K562 (cell line): ENCODE measurements around the gene IRF3. TPM values are rescaled to one million over a fixed set of nuclear protein-coding genes. Genes with fewer than 3 reads are reported as not detected.

Experiments used
- ATAC-seq: fragments of 200-7000 bp; cut with Tn5 transposase; 3 replicates; pipeline ENCODE4 v1.9.1; 2020; ENCODE audit warnings: moderate library complexity
- BruUV-seq: library from RNA; stranded (reverse); fragments of 400-500 nt; replicated peaks from 2 replicates; lab custom pipeline; 2021; lab: Mats Ljungman, UMichigan
- CTCF ChIA-PET: fragments of 300-600 bp; formaldehyde crosslinking; extraction: SDS; loops from one replicate; lab custom pipeline; 2021; ENCODE audit warnings: low intra/inter-chr PET ratio; lab: Yijun Ruan, JAX
- POLR2A ChIA-PET: fragments of 300-600, 350-650 bp; sonication (Branson Sonifier 250); formaldehyde crosslinking; extraction: SDS; loops from one replicate; lab custom pipeline; 2021; ENCODE audit warnings: antibody characterized with exemption, inconsistent platforms; lab: Yijun Ruan, JAX
- DNase-seq, 4 experiments: peaks; one replicate each; pipeline versions ENCODE4 v3.0.0 to v3.0.0-alpha.2; 2011 to 2018; ENCODE audit warnings: low spot score in 3 of 4, mixed read lengths in 3 of 4; ENCODE audit errors: extremely low read depth in 1 of 4
- FAIRE-seq: peaks from 2 replicates; lab custom pipeline; 2011; peaks lifted over from hg19 to GRCh38; lab: Jason Lieb, UNC
- H2AFZ ChIP-seq: 2 replicates; pipeline ENCODE4 v1.6.0; 2011; ENCODE audit warnings: low read depth, low read length, control low read depth, inconsistent platforms
- H3K27ac ChIP-seq: fragments of 200-600 bp; 3 replicates; pipeline ENCODE4 v1.8.0; 2011; ENCODE audit warnings: low read depth, mild to moderate bottlenecking, control low read depth, inconsistent platforms, low read length, moderate library complexity, mixed read lengths; ENCODE audit errors: extremely low read depth
- H3K27me3 ChIP-seq, 2 experiments: fragments of 300-600 bp in 1 of 2; 2 replicates in 1 of 2; 3 replicates in 1 of 2; pipeline versions ENCODE4 v1.6.0 to v1.8.0; 2011; ENCODE audit warnings: inconsistent platforms in 2 of 2, low read length in 2 of 2, mild to moderate bottlenecking in 1 of 2, mixed read lengths in 1 of 2, moderate library complexity in 1 of 2; ENCODE audit not compliant: control insufficient read depth in 2 of 2, insufficient read depth in 2 of 2
- H3K36me3 ChIP-seq: fragments of 300-600 bp; 3 replicates; pipeline ENCODE4 v1.8.0; 2011; ENCODE audit warnings: mild to moderate bottlenecking, low read length, inconsistent platforms; ENCODE audit not compliant: control insufficient read depth, insufficient read depth
- H3K4me1 ChIP-seq, 2 experiments: fragments of 200-600 bp in 1 of 2; replicated peaks in 1 of 2; 2 replicates in 1 of 2; 3 replicates in 1 of 2; pipeline versions ENCODE4 v1.5.1 to v1.8.0; 2011; ENCODE audit warnings: inconsistent platforms in 2 of 2, low read length in 2 of 2, mild to moderate bottlenecking in 1 of 2, mixed read lengths in 1 of 2, moderate library complexity in 1 of 2; ENCODE audit not compliant: control insufficient read depth in 2 of 2, insufficient read depth in 2 of 2
- H3K4me2 ChIP-seq: 2 replicates; pipeline ENCODE4 v1.6.1; 2011; ENCODE audit warnings: low read length, control low read depth, inconsistent platforms, mixed read lengths; ENCODE audit not compliant: insufficient read depth
- H3K4me3 ChIP-seq: fragments of 200-600 bp; sonication (generic), shearing (Covaris generic); 2 replicates; pipeline ENCODE4 v1.5.1; 2016; ENCODE audit warnings: control low read depth, inconsistent platforms
- H3K79me2 ChIP-seq: fragments of 200-600 bp; 3 replicates; pipeline ENCODE4 v1.8.0; 2011; ENCODE audit warnings: low read length, inconsistent platforms; ENCODE audit not compliant: control insufficient read depth, insufficient read depth
- H3K9ac ChIP-seq, 2 experiments: 2 replicates each; pipeline versions ENCODE4 v1.6.0 to v1.6.1; 2011; ENCODE audit warnings: low read depth in 2 of 2, low read length in 2 of 2, control low read depth in 1 of 2, inconsistent platforms in 1 of 2, mild to moderate bottlenecking in 1 of 2, mixed read lengths in 1 of 2; ENCODE audit not compliant: insufficient read depth in 1 of 2
- H3K9me1 ChIP-seq: one replicate; pipeline ENCODE4 v1.6.0; 2011; ENCODE audit warnings: inconsistent platforms, mild to moderate bottlenecking, low read length, moderate library complexity; ENCODE audit not compliant: control insufficient read depth, insufficient read depth
- H3K9me3 ChIP-seq: replicated peaks from 2 replicates; pipeline ENCODE4 v1.5.1; 2011; ENCODE audit warnings: low read depth, low read length, inconsistent platforms; ENCODE audit not compliant: control insufficient read depth, insufficient read depth
- H4K20me1 ChIP-seq: replicated peaks from 2 replicates; pipeline ENCODE4 v1.6.1; 2011; ENCODE audit warnings: low read length, inconsistent platforms, mixed read lengths; ENCODE audit not compliant: control insufficient read depth, insufficient read depth
- E2F3 ChIP-seq: fragments of 250-450 bp; sonication (Bioruptor Pico); IDR thresholded peaks from 2 replicates; pipeline ENCODE4 v1.4.0; 2020; ENCODE audit warnings: mild to moderate bottlenecking
- RBFOX2 ChIP-seq: fragments of 200-400 bp; formaldehyde crosslinking; IDR thresholded peaks from 2 replicates; pipeline ENCODE4 v1.6.1; 2017; ENCODE audit warnings: low read depth, mild to moderate bottlenecking, low read length, moderate library complexity
- WGBS: fragments of 100-300 bp; shearing (Covaris generic); methylation state at CpG from one replicate; pipeline ENCODE4 v1.1.6; 2016; ENCODE audit warnings: low coverage, mixed read lengths; ENCODE audit not compliant: insufficient coverage; ENCODE audit errors: missing lambda C conversion rate; 5-methylcytosine and 5-hydroxymethylcytosine counted together
- in situ Hi-C: fragments of 300-500 bp; cut with MboI; formaldehyde crosslinking; loops from 4 replicates; pipeline ENCODE4 v1.15.0; 2018; ENCODE audit warnings: inconsistent platforms, mixed read lengths
- intact Hi-C: fragments of 100-400 bp; cut with micrococcal nuclease; formaldehyde crosslinking; loops from 2 replicates; pipeline ENCODE4 v1.14.2; 2022
- polyA plus RNA-seq, 8 experiments: library from polyadenylated mRNA; depleted of rRNA in 4 of 8; stranded (reverse) in 5 of 8; unstranded in 3 of 8; fragments of >200 nt; fragmentation: Nextera tagmentation in 2 of 8; fragmentation: Illumina TruSeq in 1 of 8; extraction: Ambion mirVana in 2 of 8; extraction: Trizol in 1 of 8; gene quantifications; 2 replicates each; pipeline versions ENCODE4 v1.2.1 to v1.2.3, GENCODE V29; 2011 to 2014; ENCODE audit warnings: inconsistent platforms in 1 of 8, missing spikeins in 1 of 8
- total RNA-seq, 7 experiments: library from RNA; depleted of rRNA in 6 of 7; stranded (reverse); fragments of >200 nt in 6 of 7; fragmentation: Illumina TruSeq in 2 of 7; extraction: Trizol in 2 of 7; gene quantifications; 2 replicates each; pipeline versions ENCODE4 v1.2.1 to v1.2.3, GENCODE V29; 2011 to 2021; ENCODE audit warnings: low replicate concordance in 1 of 7

Gene IRF3
- total and polyA plus RNA-seq, 9 of the 15 experiments (the other 6 are each of a cell fraction or from before 2014, with no cell fraction given) = 7.5 to 145 (median 65.4) TPM

DNA sequence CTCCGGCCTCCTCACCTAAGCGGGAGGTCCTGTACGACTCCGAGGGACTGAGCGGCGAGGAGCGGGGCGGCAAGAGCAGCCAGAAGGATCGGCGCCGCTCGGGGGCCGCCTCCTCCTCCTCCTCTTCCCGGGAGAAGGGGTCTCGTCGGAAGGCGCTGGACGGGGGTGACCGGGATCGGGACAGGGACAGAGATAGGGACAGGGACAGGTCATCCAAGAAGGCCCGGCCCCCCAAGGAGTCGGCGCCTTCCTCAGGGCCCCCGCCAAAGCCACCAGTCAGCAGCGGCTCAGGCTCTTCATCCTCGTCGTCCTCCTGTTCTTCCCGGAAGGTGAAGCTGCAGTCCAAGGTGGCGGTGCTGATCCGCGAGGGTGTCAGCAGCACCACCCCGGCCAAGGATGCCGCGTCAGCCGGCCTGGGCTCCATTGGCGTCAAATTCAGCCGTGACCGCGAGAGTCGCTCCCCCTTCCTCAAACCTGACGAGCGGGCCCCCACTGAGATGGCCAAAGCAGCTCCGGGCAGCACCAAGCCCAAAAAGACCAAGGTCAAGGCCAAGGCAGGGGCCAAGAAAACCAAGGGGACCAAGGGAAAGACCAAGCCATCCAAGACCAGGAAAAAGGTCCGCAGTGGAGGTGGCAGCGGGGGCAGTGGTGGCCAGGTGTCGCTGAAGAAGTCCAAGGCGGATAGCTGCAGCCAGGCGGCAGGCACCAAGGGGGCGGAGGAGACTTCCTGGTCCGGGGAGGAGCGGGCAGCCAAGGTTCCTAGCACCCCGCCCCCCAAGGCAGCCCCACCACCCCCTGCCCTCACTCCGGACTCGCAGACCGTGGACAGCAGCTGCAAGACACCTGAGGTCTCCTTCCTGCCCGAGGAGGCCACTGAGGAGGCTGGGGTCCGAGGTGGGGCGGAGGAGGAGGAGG lies 12.8 kb downstream of the IRF3 start:
- WGBS = 98% methylated on average over 29 of the region's 58 CpGs
- TSS peak; percentile 34 for BruUV-seq
- Histone ChIP-seq H3K36me3 (peaks cover 79% of the 10 kb centered on the region; the same call in 2 of the 3 replicates), H3K9ac (no peak overlapping the region), H3K79me2 (no peaks in the 10 kb centered on the region), H3K27me3 (no peaks in the 10 kb centered on the region), H3K4me3 (no peak overlapping the region), H4K20me1 (0 out of 2 replicates have a peak, but pooled peaks cover 4% of the 10 kb centered on the region), H3K4me2 (no peak overlapping the region), H2AFZ (no peak overlapping the region), H3K27ac (no peak overlapping the region), H3K9me3 (no peaks in the 10 kb centered on the region; the same call in 1 of the 2 replicates), H3K4me1 (peaks cover 0 to 10% of the 10 kb centered on the region in 2 experiments; a peak in 2 of 5 replicates), H3K9me1 (no peaks in the 10 kb centered on the region)
- ChIA-PET POLR2A (interaction anchor here (0.7 to 4.3 kb wide), 2 partner anchors 10 to 259 kb away, joined by 3 to 27 read pairs; partner anchors contain the start of gene SCAF1), CTCF (no interaction called here)
- intact Hi-C loops = no loop called here
- ATAC-seq (no peak), DNase-seq (no peak), FAIRE-seq (no peak)
- no peak for TF ChIP-seq E2F3 (CRISPR knock-in tag)
- TF ChIP-seq RBFOX2 = peak; percentile 46
- in situ Hi-C loops = no loop called here
